ENCODE results near the gene ASGR2. TPM values are rescaled to one million over a fixed set of nuclear protein-coding genes. Genes with fewer than 3 reads are reported as not detected.

Gene ASGR2
- polyA plus RNA-seq, 1 of the 3 experiments (the other 2 are of a cell fraction), result not detected

DNA sequence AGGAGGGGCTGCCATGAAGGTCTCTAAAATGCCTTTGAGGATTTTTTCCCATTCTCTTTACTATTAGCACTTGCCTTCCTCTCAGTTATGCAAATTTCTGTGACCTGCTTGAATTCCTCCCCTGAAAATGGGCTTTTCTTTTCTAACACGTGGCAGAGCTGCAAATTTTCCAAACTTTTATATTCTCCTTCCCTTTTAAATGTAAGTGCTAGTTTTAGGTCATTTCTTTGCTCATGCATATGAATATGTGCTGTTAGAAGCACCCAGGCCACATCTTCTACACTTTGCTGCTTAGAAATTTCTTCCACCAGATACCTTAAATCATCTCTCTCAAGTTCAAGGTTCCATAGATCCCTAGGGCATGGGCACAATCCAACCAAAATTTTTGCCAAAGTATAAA is 46.4 kb downstream of the ASGR2 start:
- POLR2A ChIA-PET, result no interaction called here
- Histone ChIP-seq H3K4me2 (no peak overlapping the region), H2AFZ (ENCODE audit: low read depth) (no peak overlapping the region), H3K79me2 (ENCODE audit: insufficient read depth) (no peaks in the 10 kb centered on the region), H3F3A (replicated peaks; ENCODE audit: insufficient read depth) (no peaks in the 10 kb centered on the region), H3K27ac (ENCODE audit: low read depth in 2 of 2, low read length in 1 of 2) (no peak overlapping the region), H3K9me2 (no peaks in the 10 kb centered on the region), H3K4me3 (ENCODE audit: low read depth in 2 of 2, low read length in 1 of 2) (no peak overlapping the region), H3K9ac (no peak overlapping the region), H3K9me3 (no peaks in the 10 kb centered on the region), H3K27me3 (ENCODE audit: insufficient read depth) (peaks cover 31% of the 10 kb centered on the region), H4K20me1 (ENCODE audit: insufficient read depth) (no peaks in the 10 kb centered on the region), H3K4me1 (ENCODE audit: control insufficient read depth in 1 of 2, insufficient read depth in 2 of 2, low read depth in 1 of 2, low read length in 1 of 2) (peaks cover 0 to 9% of the 10 kb centered on the region in 2 experiments; a peak in 1 of 4 replicates), H3K36me3 (replicated peaks in 1 of 2; ENCODE audit: control insufficient read depth in 1 of 2, insufficient read depth in 2 of 2, low read length in 1 of 2) (no peaks in the 10 kb centered on the region)
- CTCF ChIA-PET, result interaction anchor here (1.4 kb wide), 1 partner anchor 22 kb away, joined by 4 read pairs; no protein-coding TSS in a partner anchor
- WGBS (ENCODE audit: low lambda C conversion rate), result 2% methylated on average over 1 of the region's 1 CpG
- TF ChIP-seq CHD2 (IDR thresholded peaks at IDR 0.05; ENCODE audit: low read length, partially characterized antibody), result no peak
- TF ChIP-seq GATA2 (CRISPR knock-in tag; IDR thresholded peaks at IDR 0.05), result no peak
- TF ChIP-seq TCF12 (IDR thresholded peaks at IDR 0.05), result no peak
- TF ChIP-seq ELF1 (IDR thresholded peaks at IDR 0.05), result no peak
- TF ChIP-seq POLR2AphosphoS5 (IDR thresholded peaks at IDR 0.05; ENCODE audit: low read depth, low read length), result no peak
- TF ChIP-seq FOXM1 (IDR thresholded peaks at IDR 0.05; ENCODE audit: low read depth), result no peak
- no peak for TF ChIP-seq NRF1 (IDR thresholded peaks at IDR 0.05; ENCODE audit: low read depth, low read length)
- TF ChIP-seq TAF1 (IDR thresholded peaks at IDR 0.05; ENCODE audit: borderline replicate concordance, low read depth, low read length), result no peak
- DNase-seq, result no peak

DNA sequence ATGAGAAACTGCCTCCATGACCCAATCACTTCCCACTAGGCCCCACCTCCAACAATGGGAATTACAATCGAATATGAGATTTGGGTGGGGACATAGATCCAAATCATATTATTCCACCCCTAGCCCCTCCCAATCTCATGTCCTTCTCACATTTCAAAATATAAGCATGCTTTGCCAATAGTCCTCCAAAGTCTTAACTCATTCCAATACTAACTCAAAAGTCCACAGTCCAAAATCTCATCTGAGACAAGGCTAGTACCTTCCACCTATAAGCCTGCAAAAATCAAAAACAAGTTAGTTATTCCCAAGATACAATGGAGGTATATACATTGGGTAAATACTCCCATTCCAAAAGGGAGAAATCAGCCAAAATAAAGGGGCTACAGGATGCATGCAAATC is 47.4 kb downstream of the ASGR2 start:
- Histone ChIP-seq H3K27ac (ENCODE audit: low read depth in 2 of 2, low read length in 1 of 2) (no peak overlapping the region), H3K9me3 (no peaks in the 10 kb centered on the region), H2AFZ (ENCODE audit: low read depth) (no peak overlapping the region), H3K27me3 (ENCODE audit: insufficient read depth) (peaks cover 29% of the 10 kb centered on the region), H3K4me1 (ENCODE audit: control insufficient read depth in 1 of 2, insufficient read depth in 2 of 2, low read depth in 1 of 2, low read length in 1 of 2) (peaks cover 0 to 9% of the 10 kb centered on the region in 2 experiments; a peak in 1 of 4 replicates), H3F3A (replicated peaks; ENCODE audit: insufficient read depth) (no peaks in the 10 kb centered on the region), H4K20me1 (ENCODE audit: insufficient read depth) (no peaks in the 10 kb centered on the region), H3K4me2 (no peak overlapping the region), H3K79me2 (ENCODE audit: insufficient read depth) (no peaks in the 10 kb centered on the region), H3K36me3 (replicated peaks in 1 of 2; ENCODE audit: control insufficient read depth in 1 of 2, insufficient read depth in 2 of 2, low read length in 1 of 2) (no peaks in the 10 kb centered on the region), H3K4me3 (ENCODE audit: low read depth in 2 of 2, low read length in 1 of 2) (no peak overlapping the region), H3K9me2 (no peaks in the 10 kb centered on the region), H3K9ac (no peak overlapping the region)
- no peak for TF ChIP-seq RCOR1 (IDR thresholded peaks at IDR 0.05; ENCODE audit: low read length)
- no peak for TF ChIP-seq FOXJ3 (CRISPR knock-in tag; IDR thresholded peaks at IDR 0.05)
- TF ChIP-seq, protein P1, sequence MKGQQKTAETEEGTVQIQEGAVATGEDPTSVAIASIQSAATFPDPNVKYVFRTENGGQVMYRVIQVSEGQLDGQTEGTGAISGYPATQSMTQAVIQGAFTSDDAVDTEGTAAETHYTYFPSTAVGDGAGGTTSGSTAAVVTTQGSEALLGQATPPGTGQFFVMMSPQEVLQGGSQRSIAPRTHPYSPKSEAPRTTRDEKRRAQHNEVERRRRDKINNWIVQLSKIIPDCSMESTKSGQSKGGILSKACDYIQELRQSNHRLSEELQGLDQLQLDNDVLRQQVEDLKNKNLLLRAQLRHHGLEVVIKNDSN (IDR thresholded peaks at IDR 0.05; ENCODE audit: borderline replicate concordance, low read depth), result no peak
- TF ChIP-seq TEAD4 (IDR thresholded peaks at IDR 0.05; ENCODE audit: borderline replicate concordance, insufficient read depth), result no peak
- no peak for TF ChIP-seq NFIC (IDR thresholded peaks at IDR 0.05; ENCODE audit: borderline replicate concordance)
- TF ChIP-seq YY1 (IDR thresholded peaks at IDR 0.05; ENCODE audit: low read depth), result no peak
- TF ChIP-seq ELF1 (IDR thresholded peaks at IDR 0.05), result no peak
- TF ChIP-seq, protein P2, sequence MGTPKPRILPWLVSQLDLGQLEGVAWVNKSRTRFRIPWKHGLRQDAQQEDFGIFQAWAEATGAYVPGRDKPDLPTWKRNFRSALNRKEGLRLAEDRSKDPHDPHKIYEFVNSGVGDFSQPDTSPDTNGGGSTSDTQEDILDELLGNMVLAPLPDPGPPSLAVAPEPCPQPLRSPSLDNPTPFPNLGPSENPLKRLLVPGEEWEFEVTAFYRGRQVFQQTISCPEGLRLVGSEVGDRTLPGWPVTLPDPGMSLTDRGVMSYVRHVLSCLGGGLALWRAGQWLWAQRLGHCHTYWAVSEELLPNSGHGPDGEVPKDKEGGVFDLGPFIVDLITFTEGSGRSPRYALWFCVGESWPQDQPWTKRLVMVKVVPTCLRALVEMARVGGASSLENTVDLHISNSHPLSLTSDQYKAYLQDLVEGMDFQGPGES (IDR thresholded peaks at IDR 0.05; ENCODE audit: low read depth, low read length), result no peak
- TF ChIP-seq FOSL2 (IDR thresholded peaks at IDR 0.05; ENCODE audit: borderline replicate concordance, low read depth), result no peak
- no peak for TF ChIP-seq RAD21 (IDR thresholded peaks at IDR 0.05; ENCODE audit: low read length)
- no peak for TF ChIP-seq JUND (IDR thresholded peaks at IDR 0.05)
- TF ChIP-seq NRF1 (IDR thresholded peaks at IDR 0.05; ENCODE audit: low read depth, low read length), result no peak
- TF ChIP-seq MXI1 (IDR thresholded peaks at IDR 0.05; ENCODE audit: low read depth, low read length), result no peak
- TF ChIP-seq TAF1 (IDR thresholded peaks at IDR 0.05; ENCODE audit: borderline replicate concordance, low read depth, low read length), result no peak
- no peak for TF ChIP-seq GABPA (IDR thresholded peaks at IDR 0.05; ENCODE audit: low read depth)
- POLR2A ChIA-PET, result no interaction called here
- CTCF ChIA-PET, result interaction anchor here (1.4 to 6.3 kb wide), 2 partner anchors 14 to 21 kb away, joined by 4 to 37 read pairs; no protein-coding TSS in a partner anchor
- 5% methylated on average over 1 of the region's 1 CpG for WGBS (ENCODE audit: low lambda C conversion rate)
- no peak for DNase-seq

All from SK-N-SH (cell line).